Natural killer cell (primary cell): ENCODE data around the gene CAPN1. TPM values are rescaled to one million over a fixed set of nuclear protein-coding genes. Genes with fewer than 3 reads are reported as not detected.

Experiments used
- ATAC-seq, 3 donors: fragments of 150-1000 bp in 2 of 3; fragments of 200-7000 bp in 1 of 3; cut with Tn5 transposase; 1 replicate in 1 of 3; 2 replicates in 2 of 3; pipeline ENCODE4 v1.10.0; 2021; ENCODE audit warnings: mild to moderate bottlenecking in 2 of 3, moderate library complexity in 2 of 3
- DNase-seq, 2 donors: peaks; one replicate each; pipeline versions ENCODE4 v3.0.0 to v3.0.0-alpha.2; 2013 to 2021; ENCODE audit warnings: mixed read lengths in 1 of 2
- H3K27ac ChIP-seq: one replicate; pipeline ENCODE4 v1.5.1; 2013; ENCODE audit warnings: mild to moderate bottlenecking, low read length
- H3K27me3 ChIP-seq: one replicate; pipeline ENCODE4 v1.6.1; 2013; ENCODE audit warnings: low read length; ENCODE audit not compliant: control insufficient read depth, insufficient read depth
- H3K36me3 ChIP-seq: one replicate; pipeline ENCODE4 v1.6.1; 2013; ENCODE audit warnings: low read length; ENCODE audit not compliant: control insufficient read depth, insufficient read depth
- H3K4me1 ChIP-seq: one replicate; pipeline ENCODE4 v1.6.1; 2013; ENCODE audit warnings: low read length; ENCODE audit not compliant: control insufficient read depth, insufficient read depth
- H3K4me3 ChIP-seq: one replicate; pipeline ENCODE4 v1.5.1; 2013; ENCODE audit warnings: low read length
- H3K9me3 ChIP-seq: one replicate; pipeline ENCODE4 v1.6.1; 2013; ENCODE audit warnings: low read length; ENCODE audit not compliant: control insufficient read depth, insufficient read depth
- H3K27ac Mint-ChIP-seq, 2 donors: one replicate each; pipeline ENCODE4 v1.8.0; 2022; ENCODE audit warnings: mild to moderate bottlenecking in 2 of 2, mixed read lengths in 2 of 2, moderate library complexity in 1 of 2
- H3K27me3 Mint-ChIP-seq, 2 donors: one replicate each; pipeline ENCODE4 v1.8.0; 2022; ENCODE audit warnings: low read depth in 2 of 2, mixed read lengths in 2 of 2
- H3K36me3 Mint-ChIP-seq: one replicate; pipeline ENCODE4 v1.8.0; 2022; ENCODE audit warnings: mixed read lengths
- H3K4me1 Mint-ChIP-seq, 2 donors: one replicate each; pipeline ENCODE4 v1.8.0; 2022; ENCODE audit warnings: mixed read lengths in 2 of 2
- H3K4me3 Mint-ChIP-seq: one replicate; pipeline ENCODE4 v1.8.0; 2022; ENCODE audit warnings: mild to moderate bottlenecking, moderate library complexity, mixed read lengths
- H3K9me3 Mint-ChIP-seq, 2 donors: one replicate each; pipeline ENCODE4 v1.8.0; 2022; ENCODE audit warnings: mixed read lengths in 2 of 2
- CTCF ChIP-seq: fragments of 200-600 bp; IDR thresholded peaks from one replicate; pipeline ENCODE4 v1.8.0; 2022; ENCODE audit warnings: antibody characterized with exemption
- WGBS: methylation state at CpG from one replicate; pipeline ENCODE4 v1.1.7; 2013; ENCODE audit warnings: missing lambda C conversion rate; ENCODE audit not compliant: insufficient coverage; 5-methylcytosine and 5-hydroxymethylcytosine counted together
- intact Hi-C: fragments of 100-400 bp; cut with micrococcal nuclease; formaldehyde crosslinking; loops from one replicate; pipeline ENCODE4 v1.14.2; 2022
- total RNA-seq, 4 donors: library from RNA; stranded (reverse); fragments of 120-200 nt in 1 of 4; gene quantifications; one replicate each; pipeline versions ENCODE4 v1.2.3 to v1.2.4, GENCODE V29; 2013 to 2022

Gene CAPN1
- total RNA-seq, 3 donors from 2014 or later (not counting 1 experiment from before 2014, with no cell fraction given), result 211 to 256 (median 229) TPM

- ATAC-seq (no peak), DNase-seq (no peak)
- no peak overlapping the region for H3K4me3 ChIP-seq
- peaks cover 16% of the 10 kb centered on the region for H3K4me1 ChIP-seq
- intact Hi-C loops, result no loop called here
- no peaks in the 10 kb centered on the region for H3K36me3 Mint-ChIP-seq
- H3K9me3 ChIP-seq, result no peaks in the 10 kb centered on the region
- H3K4me1 Mint-ChIP-seq, result peaks cover 11 to 15% of the 10 kb centered on the region in 2 donors
- no peak overlapping the region for H3K27ac ChIP-seq
- no peak for TF ChIP-seq CTCF
- H3K36me3 ChIP-seq, result no peaks in the 10 kb centered on the region
- H3K9me3 Mint-ChIP-seq, result no peaks in the 10 kb centered on the region
- no peaks in the 10 kb centered on the region for H3K27me3 ChIP-seq
- no peak overlapping the region for H3K27ac Mint-ChIP-seq
- no peak overlapping the region for H3K4me3 Mint-ChIP-seq
- WGBS, result 86% methylated on average over 27 of the region's 31 CpGs
- H3K27me3 Mint-ChIP-seq, result no peaks in the 10 kb centered on the region
Observed at GRCh38 chr11:65165410-65166317, 16.1 kb upstream of the CAPN1 start.

- no peaks in the 10 kb centered on the region for H3K36me3 ChIP-seq
- Mint-ChIP-seq H3K4me3 (no peak overlapping the region), H3K27me3 (no peaks in the 10 kb centered on the region), H3K27ac (no peak overlapping the region), H3K4me1 (peaks cover 11 to 15% of the 10 kb centered on the region in 2 donors), H3K36me3 (no peaks in the 10 kb centered on the region), H3K9me3 (no peaks in the 10 kb centered on the region)
- no peak for ATAC-seq
- no peak for TF ChIP-seq CTCF
- intact Hi-C loops, result no loop called here
- H3K4me3 ChIP-seq, result no peak overlapping the region
- 94% methylated on average over 1 of the region's 3 CpGs for WGBS
- no peak overlapping the region for H3K27ac ChIP-seq
- peaks cover 16% of the 10 kb centered on the region for H3K4me1 ChIP-seq
- no peak for DNase-seq
- no peaks in the 10 kb centered on the region for H3K27me3 ChIP-seq
- H3K9me3 ChIP-seq, result no peaks in the 10 kb centered on the region
Observed at GRCh38 chr11:65166893-65167292, 14.8 kb upstream of the CAPN1 start.

GRCh38 chr11:65167656-65168055 lies 14.1 kb upstream of the CAPN1 start:
- Histone ChIP-seq H3K4me3 (no peak overlapping the region), H3K9me3 (no peaks in the 10 kb centered on the region), H3K27me3 (no peaks in the 10 kb centered on the region), H3K4me1 (peaks cover 16% of the 10 kb centered on the region), H3K36me3 (no peaks in the 10 kb centered on the region), H3K27ac (no peak overlapping the region)
- intact Hi-C loops, result no loop called here
- DNase-seq (no peak), ATAC-seq (no peak)
- Mint-ChIP-seq H3K27me3 (no peaks in the 10 kb centered on the region), H3K27ac (no peak overlapping the region), H3K36me3 (no peaks in the 10 kb centered on the region), H3K9me3 (no peaks in the 10 kb centered on the region), H3K4me1 (peaks cover 11 to 15% of the 10 kb centered on the region in 2 donors), H3K4me3 (no peak overlapping the region)
- no peak for TF ChIP-seq CTCF
- no CpG with 5 or more reads among the region's 3 CpGs for WGBS
